ENCODE data around the gene KSR1. TPM values are rescaled to one million over a fixed set of nuclear protein-coding genes. Genes with fewer than 3 reads are reported as not detected.

Gene KSR1
- total RNA-seq, 2 experiments from 2014 or later = 19.4 to 25.3 TPM

DNA sequence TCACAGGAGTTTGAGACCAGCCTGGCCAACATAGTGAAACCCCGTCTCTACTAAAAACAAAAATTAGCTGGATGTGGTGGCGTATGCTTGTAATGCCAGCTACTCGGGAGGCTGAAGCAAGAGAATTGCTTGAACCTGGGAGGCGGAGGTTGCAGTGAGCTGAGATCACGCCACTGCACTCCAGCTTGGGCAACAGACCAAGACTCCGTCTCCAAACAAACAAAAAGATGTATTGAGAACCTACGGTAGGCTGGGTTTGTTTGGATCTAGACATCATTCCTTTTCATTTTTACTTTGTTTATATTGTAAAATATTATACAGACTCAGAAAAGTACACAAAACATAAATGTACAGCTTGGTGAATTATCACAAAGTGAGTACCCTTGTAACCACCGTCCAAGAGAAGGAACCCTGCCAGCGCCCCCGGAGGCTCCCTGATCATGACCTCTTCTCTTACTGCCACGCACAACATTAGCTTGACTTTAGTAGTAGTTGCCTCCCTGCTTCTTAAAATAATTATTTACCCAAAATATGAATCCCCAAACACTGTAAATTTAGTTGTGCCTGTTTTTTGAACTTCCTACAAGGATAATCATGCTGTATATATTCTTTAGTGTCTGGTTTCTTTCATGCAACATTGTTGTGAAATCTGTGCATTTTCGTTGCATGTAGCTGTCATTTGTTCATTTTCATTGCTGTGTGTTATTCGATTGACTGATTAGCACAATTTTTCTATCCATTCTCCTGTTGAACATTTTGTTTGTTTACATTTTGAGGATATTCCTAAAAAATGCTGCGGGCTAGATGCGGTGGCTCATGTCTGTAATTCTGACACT lies 56.5 kb downstream of the KSR1 start:
- no peaks in the 10 kb centered on the region for H3K27me3 Mint-ChIP-seq
- peaks cover 5% of the 10 kb centered on the region for H3K4me1 Mint-ChIP-seq (ENCODE audit: low read depth)
- H3K4me1 ChIP-seq (ENCODE audit: insufficient read depth, low read length) = no peaks in the 10 kb centered on the region
- no peaks in the 10 kb centered on the region for H3K9me3 Mint-ChIP-seq
- DNase-seq (no peak), ATAC-seq (ENCODE audit: poor library complexity) (no peak)
- ChIA-PET POLR2A (no interaction called here), CTCF (interaction anchor here (1.3 kb wide), 1 partner anchor 57 kb away, joined by 5 read pairs; the partner anchor contains the start of gene KSR1)
- no peaks in the 10 kb centered on the region for H3K9me3 ChIP-seq (ENCODE audit: control insufficient read depth in 1 of 2, insufficient read depth in 1 of 2, low read length in 2 of 2)
- no peak overlapping the region for H3K27ac Mint-ChIP-seq
- H3K27me3 ChIP-seq (ENCODE audit: control insufficient read depth in 1 of 2, insufficient read depth in 2 of 2, low read length in 2 of 2) = no peaks in the 10 kb centered on the region
- no peaks in the 10 kb centered on the region for H3K36me3 ChIP-seq (ENCODE audit: insufficient read depth, low read length)
- no peak overlapping the region for H3K27ac ChIP-seq (ENCODE audit: low read depth in 1 of 2, low read length in 2 of 2)
- TF ChIP-seq CTCF (IDR thresholded peaks at IDR 0.05) = no peak
- no peaks in the 10 kb centered on the region for H3K36me3 Mint-ChIP-seq (ENCODE audit: low read depth)
- no peak overlapping the region for H3K4me3 ChIP-seq (ENCODE audit: low read length)
- no peak overlapping the region for H3K4me3 Mint-ChIP-seq
- intact Hi-C loops (cut with DNase I, micrococcal nuclease) = no loop called here

DNA sequence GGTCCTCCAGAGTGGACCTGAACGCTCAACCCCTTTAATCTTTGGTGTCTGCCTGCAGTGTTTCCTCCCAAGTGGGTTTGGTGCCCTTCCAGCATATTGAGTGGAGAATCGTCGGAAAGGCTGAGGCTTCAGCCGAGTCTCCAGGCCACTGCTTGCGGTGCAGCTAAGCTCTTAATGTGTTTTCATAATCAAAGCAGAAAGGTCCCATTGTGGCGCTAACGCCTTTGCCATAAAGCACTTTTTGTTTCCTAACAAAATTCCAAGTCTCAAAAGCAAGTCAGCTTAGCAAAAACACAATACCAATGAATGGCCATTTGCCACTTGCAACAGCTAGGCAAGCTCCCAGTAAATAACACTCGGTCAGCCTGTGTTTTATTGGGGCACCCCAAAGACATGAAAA lies 57.6 kb downstream of the KSR1 start:
- no peak overlapping the region for H3K27ac Mint-ChIP-seq
- intact Hi-C loops (cut with DNase I, micrococcal nuclease) = no loop called here
- Histone ChIP-seq H3K9me3 (ENCODE audit: control insufficient read depth in 1 of 2, insufficient read depth in 1 of 2, low read length in 2 of 2) (no peaks in the 10 kb centered on the region), H3K4me3 (ENCODE audit: low read length) (no peak overlapping the region), H3K27me3 (ENCODE audit: control insufficient read depth in 1 of 2, insufficient read depth in 2 of 2, low read length in 2 of 2) (no peaks in the 10 kb centered on the region), H3K4me1 (ENCODE audit: insufficient read depth, low read length) (no peaks in the 10 kb centered on the region), H3K27ac (ENCODE audit: low read depth in 1 of 2, low read length in 2 of 2) (no peak overlapping the region), H3K36me3 (ENCODE audit: insufficient read depth, low read length) (no peaks in the 10 kb centered on the region)
- no peak overlapping the region for H3K4me3 Mint-ChIP-seq
- ChIA-PET CTCF (no interaction called here), POLR2A (no interaction called here)
- no peaks in the 10 kb centered on the region for H3K9me3 Mint-ChIP-seq
- H3K36me3 Mint-ChIP-seq (ENCODE audit: low read depth) = no peaks in the 10 kb centered on the region
- no peak for TF ChIP-seq CTCF (IDR thresholded peaks at IDR 0.05)
- peaks cover 9% of the 10 kb centered on the region for H3K4me1 Mint-ChIP-seq (ENCODE audit: low read depth)
- ATAC-seq (ENCODE audit: poor library complexity) = no peak
- DNase-seq = no peak
- no peaks in the 10 kb centered on the region for H3K27me3 Mint-ChIP-seq

DNA sequence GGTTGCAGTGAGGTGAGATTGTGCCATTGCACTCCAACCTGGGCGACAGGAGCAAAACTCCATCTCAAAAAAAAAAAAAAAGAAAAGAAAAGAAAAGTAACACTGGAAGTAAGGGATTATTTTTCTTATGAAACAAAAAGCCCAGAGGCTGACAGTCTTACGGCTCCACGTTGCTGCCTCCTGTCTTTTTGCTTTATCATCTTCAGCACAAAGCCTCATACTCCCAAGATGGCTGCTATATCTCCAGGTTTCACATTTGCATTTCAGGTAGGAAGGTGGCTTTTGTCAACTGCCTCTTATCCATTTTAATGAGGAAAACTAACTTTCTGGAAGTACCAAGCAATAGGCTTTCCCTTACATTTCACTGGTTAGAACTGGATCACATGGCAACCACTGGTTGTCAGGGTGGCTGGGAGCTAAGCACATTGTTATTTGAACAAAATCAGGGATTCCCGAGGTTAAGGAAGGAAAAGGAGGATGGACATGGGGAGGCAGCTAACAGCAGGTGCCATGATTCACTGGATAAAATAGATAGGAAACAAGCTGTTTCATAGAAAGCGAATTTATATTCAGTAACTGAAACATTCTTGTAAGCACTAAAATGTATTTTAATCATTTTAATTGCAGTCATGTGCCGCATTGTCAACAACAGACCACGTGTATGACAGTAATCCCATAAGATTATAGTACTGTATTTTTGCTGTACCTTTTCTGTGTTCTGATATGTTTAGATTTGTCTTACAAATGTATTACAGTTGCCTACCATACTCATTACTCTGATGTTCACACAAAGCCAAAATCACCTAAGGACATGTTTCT lies 58.6 kb downstream of the KSR1 start:
- no peak for TF ChIP-seq CTCF (IDR thresholded peaks at IDR 0.05)
- H3K27me3 ChIP-seq (ENCODE audit: control insufficient read depth in 1 of 2, insufficient read depth in 2 of 2, low read length in 2 of 2) = no peaks in the 10 kb centered on the region
- peaks cover 9% of the 10 kb centered on the region for H3K4me1 Mint-ChIP-seq (ENCODE audit: low read depth)
- H3K9me3 ChIP-seq (ENCODE audit: control insufficient read depth in 1 of 2, insufficient read depth in 1 of 2, low read length in 2 of 2) = no peaks in the 10 kb centered on the region
- no peaks in the 10 kb centered on the region for H3K36me3 ChIP-seq (ENCODE audit: insufficient read depth, low read length)
- no peak overlapping the region for H3K4me3 ChIP-seq (ENCODE audit: low read length)
- no peak overlapping the region for H3K27ac ChIP-seq (ENCODE audit: low read depth in 1 of 2, low read length in 2 of 2)
- H3K4me1 ChIP-seq (ENCODE audit: insufficient read depth, low read length) = no peaks in the 10 kb centered on the region
- POLR2A ChIA-PET = no interaction called here
- intact Hi-C loops (cut with DNase I, micrococcal nuclease) = no loop called here
- H3K36me3 Mint-ChIP-seq (ENCODE audit: low read depth) = no peaks in the 10 kb centered on the region
- H3K9me3 Mint-ChIP-seq = no peaks in the 10 kb centered on the region
- H3K4me3 Mint-ChIP-seq = no peak overlapping the region
- H3K27ac Mint-ChIP-seq = no peak overlapping the region
- no peak for DNase-seq
- no peak for ATAC-seq (ENCODE audit: poor library complexity)
- H3K27me3 Mint-ChIP-seq = no peaks in the 10 kb centered on the region
- CTCF ChIA-PET = interaction anchor here (1.4 kb wide), 1 partner anchor 10 kb away, joined by 3 read pairs; no protein-coding TSS in a partner anchor
